DMS53 treated with DMSO at 0.1 percent for 48 hours (cell line): ENCODE measurements around the gene MTIF2.
A peak's percentile ranks its signal among the peaks of the same experiment; 100 is the strongest.
"Not testable (repeated sequence)": the region's sequence is repeated elsewhere in the genome, so short reads cannot be mapped to it uniquely, and the experiment has no call there.

Experiments used
- DNase-seq: peaks from one replicate; lab custom pipeline; 2025; ENCODE audit not compliant: unreplicated experiment; lab: John Stamatoyannopoulos, UW

MTIF2 gene

DNA sequence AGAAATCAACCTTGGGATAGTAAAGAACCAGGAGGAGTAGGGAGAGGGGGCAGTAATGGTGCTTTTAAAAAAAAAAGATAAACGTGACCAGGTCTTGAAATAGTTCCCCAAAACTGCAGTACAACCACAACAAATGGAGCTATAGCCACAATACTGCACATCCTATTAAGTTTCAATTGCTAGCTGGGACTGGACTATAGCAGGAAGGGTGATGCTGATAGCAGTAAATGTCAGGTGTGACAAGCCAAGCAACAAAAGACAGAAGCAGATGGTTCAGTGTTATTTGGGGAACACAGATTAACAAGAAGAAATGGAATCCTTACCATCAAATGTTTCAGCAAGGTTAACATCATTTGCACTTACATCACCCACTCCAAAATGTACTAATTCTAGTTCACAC, 26.4 kb downstream of the MTIF2 start:
- DNase-seq, result no peak

DNA sequence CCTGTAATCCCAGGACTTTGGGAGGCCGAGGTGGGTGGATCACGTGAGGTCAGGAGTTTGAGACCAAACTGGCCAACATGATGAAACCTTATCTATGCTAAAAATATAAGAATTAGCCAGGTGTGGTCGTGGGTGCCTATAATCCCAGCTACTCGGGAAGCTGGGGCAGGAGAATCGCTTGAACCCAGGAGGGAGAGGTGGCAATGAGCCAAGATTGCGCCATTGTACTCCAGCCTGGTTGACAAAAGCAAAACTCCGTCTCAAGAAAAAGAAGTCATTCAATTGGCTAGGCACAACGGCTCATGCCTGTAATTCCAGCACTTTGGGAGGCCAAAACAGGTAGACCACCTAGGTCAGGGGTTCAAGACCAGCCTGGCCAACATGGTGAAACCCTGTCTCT, 27.4 kb downstream of the MTIF2 start:
- DNase-seq, result not testable (repeated sequence)

DNA sequence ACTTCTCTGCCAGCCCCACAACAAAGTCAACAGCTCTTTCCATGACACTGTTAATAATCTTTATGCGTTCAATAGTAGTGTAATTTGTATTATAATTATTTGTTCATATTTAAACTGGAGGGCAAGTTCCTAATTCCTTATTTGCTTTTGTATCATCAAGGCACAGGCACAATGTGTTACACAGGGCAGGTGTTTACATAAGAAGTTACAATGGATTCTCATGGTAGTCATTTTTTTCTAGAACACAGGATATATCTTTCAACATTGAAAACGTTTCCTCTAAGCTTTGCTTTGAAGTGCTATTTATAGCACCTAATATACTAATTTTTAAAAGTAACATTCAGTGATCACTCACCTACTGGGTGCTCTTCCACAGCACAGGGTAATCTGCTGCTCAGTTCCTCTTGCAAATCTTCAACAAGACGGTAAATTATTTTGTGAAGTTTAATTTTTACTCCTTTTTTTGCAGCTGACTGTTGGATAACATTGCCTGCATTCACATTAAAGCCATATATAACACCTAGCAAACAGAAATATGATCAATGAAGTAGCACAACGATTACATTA, 29.3 kb downstream of the MTIF2 start:
- peak; percentile 82 for DNase-seq

DNA sequence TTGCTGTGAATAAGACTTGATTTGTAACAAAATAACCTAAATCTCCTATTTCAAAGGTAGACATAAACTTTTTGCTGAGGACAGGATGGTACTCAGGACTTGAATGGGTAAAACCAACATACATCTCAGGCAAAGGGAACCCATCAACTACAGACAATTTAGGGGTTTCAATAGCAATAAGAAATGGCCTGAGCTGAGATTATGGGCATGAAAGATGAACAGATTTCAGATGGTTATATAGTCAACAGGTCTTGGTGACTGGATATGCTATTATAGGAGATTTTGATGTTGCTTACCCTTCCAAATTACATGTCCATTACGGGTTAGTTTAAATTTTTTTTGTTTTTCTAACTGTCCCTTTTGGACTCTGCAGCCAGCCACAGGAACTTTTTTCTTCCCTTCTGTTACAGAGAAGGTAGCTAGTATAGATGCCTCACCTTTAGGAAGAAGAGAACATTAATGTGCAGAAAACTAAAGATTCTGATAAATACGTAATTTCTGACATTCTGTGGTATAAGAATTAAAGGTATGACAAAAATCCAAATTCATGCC, 32.0 kb downstream of the MTIF2 start:
- no peak for DNase-seq

DNA sequence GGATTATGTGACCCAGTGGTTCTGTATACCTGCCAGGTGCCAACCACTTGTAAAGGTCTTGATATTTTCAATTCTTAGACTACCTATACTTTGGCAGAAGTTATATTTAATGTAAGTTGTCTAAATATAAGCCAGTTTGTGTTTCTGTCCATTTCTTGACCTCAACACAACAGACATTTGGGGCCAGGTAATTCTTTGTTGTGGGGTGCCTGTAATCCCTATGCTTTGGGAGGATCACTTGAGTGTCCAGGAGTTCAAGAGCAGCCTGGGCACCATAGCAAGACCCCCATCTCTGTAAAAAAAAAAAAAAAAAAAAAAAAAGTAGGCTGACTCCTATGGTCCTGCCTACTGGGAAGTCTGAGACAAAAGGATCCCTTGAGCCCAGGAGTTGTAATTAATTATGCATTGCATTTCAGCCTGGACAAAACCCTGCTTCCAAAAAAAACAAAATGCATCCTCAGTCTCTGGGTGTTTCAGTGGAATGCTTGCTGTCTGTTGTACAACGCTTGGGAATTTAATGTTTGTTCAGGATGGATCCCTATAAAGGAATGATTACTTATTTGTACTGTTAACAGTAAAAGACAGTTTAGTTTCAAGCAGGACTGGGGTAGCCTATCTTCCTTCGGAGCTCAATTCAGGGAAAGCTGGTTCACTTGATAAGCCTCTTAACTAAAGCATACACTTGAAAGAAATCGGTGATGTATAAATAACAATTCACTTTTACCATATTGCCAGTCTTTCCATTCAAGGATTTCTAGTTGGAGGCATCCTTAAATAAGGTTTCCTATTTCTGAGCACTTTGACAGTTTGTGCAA, 33.1 kb downstream of the MTIF2 start:
- no peak for DNase-seq

DNA sequence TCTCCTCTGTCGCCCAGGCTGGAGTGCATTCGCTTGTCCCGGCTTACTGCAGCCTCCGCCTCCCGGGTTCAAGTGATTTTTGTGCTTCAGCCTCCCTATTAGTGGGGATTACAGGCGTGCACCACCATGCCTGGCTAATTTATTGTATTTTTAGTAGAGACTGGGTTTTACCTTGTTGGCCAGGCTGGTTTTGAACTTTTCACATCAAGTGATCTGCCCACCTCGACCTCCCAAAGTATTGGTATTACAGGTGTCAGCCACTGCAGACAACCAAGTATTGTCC, 35.4 kb downstream of the MTIF2 start:
- no peak for DNase-seq

DNA sequence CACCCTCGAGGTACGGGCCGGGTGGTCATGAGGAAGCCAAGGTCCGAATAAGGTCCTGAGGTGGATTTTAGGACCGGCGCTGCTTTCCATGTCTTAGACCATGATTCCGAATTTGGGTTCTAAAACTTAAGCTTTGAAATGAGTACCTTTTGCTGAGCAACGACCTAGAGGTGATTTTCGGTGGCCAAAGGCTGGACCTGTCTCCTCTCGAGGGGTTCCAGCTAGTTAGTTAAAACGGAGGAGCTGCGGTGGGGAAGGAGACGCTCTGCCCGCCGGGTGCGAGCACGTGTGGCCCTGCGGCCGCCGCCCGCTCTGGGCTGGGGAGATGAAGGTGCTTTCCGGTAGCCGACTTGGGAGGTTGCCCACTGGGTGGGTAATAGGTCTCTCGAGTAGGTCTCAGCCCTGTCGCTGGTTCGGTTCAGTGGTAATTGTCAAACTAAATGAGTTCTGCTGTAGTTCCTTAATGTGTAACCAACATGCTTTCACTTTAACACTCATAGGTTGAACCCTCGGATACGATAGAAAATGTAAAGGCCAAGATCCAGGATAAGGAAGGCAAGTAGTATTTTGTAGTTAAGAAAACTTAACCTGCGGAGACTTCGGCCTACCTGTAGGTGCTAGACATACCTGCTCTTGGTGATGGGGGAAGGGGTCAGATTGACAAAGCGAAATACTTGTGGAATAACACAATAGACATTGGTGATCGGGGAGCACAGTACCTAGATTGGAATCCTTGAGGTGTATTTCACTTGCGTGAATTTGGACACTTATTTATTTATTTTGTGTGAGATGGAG, 36.0 kb downstream of the MTIF2 start:
- DNase-seq, result no peak

DNA sequence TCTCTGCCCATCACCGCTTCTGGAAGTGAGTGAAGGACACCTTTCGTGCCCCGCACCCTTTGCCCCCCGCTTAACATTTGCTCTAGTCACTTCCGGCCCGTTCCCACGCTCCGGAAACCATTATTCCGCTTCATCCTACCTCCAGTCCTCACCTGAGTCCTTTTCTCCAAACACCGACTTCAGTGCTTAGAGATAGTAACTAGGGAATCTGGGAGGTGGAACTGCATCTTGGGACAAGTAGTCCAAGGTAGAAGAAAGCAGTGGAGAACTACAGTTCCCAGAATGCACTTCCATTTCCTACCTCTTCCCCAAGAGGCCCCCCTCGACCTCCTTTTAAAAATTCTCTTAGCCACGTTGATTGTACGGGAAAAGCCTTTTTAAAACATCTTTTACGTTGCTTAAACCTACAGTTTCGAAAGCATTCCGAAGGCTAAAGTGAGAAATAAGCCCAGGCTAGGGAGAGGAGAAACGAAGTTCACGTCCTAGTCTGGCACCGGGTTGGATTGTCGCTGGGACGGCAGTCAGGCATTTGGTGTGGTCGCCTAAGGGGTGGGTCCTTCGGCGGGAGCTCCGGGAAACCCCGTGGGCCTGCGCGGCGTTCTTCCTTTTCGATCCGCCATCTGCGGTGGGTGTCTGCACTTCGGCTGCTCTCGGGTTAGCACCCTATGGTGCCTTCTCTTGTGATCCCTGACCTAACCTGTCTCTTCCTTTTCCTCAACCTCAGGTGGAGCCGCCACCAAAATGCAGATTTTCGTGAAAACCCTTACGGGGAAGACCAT, 36.8 kb downstream of the MTIF2 start, which contains the start of the genes CLHC1 and RPS27A:
CLHC1 (minus strand) TSS at position 210 of the 779 bp plus-strand sequence. CDS start 9,882 bp downstream, outside the sequence.
RPS27A (plus strand) TSS at position 605 of the 779 bp plus-strand sequence; CDS start at position 742, 137 bp downstream.
- peak; percentile 99 for DNase-seq

DNA sequence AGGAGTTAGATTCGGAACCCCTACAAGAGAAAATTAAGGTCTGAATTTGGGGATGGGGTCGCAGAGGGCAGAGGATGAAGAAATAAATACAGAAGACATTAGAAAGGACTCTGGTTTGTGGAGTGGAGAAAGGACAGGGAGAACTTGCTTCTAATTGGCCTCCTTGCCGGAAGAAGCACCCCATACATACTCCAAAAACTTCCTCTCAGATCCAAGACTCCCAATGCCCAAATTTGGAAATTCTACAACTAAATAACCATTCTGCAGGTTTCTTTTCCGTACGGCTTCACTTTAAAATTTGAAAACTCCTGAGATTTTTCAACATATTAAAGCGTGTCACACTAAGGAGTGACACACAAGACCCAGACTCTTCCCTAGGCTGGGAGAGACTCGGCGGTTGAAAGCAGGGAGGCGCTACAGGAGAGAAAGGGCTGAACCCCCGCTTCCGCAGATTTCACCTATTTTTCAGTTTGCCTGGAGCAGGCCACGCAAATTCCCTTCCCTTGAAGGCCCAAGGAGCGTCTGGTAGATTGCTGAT, 37.4 kb downstream of the MTIF2 start:
- peak; percentile 46 for DNase-seq

DNA sequence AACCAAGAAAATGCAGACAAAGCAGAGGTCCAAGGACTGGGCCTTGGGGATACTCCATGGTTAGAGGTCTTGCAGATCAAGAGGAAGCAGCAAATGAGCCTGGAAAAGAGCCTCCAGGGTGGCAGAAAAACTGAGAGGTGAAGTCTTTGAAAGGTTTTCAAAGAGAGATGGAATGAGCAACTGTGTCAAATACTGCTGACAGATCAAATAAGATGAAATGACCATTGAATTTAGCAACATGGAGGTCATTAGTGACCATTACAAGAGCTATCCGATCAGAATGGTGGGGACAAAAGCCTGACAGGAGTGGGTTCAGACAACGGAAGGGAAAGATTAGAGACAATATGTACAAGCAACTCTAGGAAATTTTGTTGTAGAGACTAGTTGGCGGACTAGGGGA, 38.5 kb downstream of the MTIF2 start:
- no peak for DNase-seq

DNA sequence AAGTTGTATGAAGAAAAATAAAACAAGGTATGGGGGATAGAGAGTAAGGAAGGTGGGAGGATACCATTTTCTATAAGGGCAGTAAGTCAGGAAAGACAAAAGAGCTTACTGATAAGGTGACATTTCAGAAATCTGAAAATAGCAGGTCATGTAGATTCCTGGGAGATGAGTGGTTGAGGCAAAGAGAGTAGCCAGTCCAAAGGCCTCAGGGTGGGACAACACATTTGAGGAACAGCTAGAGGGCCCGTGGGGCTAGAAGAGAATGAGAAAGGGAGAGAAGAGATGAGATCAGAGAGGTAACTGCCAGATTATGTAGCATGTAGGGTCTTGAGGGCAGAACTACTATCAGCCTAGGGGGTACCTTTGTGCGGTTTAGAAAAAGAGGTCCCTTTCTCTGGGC, 39.8 kb downstream of the MTIF2 start:
- no peak for DNase-seq

DNA sequence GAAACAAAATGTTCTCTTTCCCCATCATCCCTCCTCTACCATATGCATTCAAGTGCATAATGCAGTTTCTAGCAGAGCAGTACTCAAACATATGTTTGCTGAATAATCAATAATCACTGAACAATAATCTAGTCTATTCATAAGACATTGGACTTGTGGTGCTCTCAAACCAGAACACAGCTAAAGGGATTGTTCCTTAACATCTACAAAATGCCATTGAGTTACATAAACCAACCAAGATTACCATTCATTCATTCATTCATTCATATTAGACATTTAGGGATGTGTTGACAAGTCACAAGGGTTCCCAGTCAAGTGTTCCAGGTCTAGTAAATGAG, 40.8 kb downstream of the MTIF2 start:
- no peak for DNase-seq

DNA sequence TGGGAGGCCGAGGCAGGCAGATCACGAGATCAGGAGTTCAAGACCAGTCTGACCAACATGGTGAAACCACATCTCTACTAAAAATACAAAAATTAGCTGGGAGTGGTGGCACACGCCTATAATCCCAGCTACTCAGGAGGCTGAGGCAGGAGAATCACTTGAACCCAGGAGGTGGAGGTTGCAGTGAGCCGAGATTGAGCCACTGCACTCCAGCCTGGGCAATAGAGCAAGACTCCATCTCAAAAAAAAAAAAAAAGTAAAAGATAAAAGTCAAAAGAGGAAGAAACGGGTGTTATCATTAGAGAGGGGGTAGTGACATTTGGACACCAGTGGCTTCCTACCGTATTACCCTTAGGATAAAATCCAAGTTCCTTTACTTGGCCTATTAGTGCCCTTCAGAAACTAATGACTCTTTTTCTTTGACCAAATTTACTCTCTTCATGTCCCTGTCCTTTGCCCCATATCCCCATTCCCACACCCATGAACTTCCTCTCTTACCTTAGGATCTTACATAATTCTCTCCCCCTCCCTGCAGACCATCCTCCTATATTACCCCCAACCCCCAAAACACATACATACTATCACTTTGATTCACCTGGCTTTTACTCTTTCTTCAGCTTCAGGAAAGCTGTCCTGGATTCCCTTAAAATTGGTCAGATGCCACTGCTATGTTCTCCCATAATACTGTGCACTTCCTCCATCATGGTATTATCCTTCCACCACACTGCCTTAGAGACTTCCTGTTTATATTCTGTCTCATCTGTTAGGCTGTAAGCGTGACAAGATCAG, 41.4 kb downstream of the MTIF2 start:
- not testable (repeated sequence) for DNase-seq

DNA sequence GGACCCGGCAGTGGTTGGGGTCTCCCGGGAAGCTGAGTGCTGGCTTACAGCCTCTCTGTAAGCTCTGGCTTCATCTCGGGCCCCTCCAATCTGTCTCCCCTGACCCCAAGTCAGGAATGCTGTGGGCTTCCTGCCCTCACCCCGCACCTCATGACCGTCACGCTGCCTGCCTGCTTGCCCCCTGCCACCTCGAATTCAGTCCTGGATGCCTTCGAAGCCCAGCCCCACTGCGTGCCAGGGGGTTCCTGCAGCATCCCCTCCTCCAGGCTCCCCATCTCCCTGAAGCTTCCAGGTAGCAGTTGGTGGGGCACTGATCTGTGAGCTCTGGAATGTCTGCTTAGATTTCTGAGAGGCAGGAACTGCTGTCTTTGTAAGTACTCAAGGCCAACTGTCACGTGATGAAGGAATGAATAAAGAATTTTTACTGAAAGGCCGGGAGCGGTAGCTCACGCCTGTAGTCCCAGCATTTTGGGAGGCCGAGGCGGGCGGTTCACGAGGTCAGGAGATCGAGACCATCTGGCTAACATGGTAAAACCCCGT, 43.5 kb downstream of the MTIF2 start:
- no peak for DNase-seq

DNA sequence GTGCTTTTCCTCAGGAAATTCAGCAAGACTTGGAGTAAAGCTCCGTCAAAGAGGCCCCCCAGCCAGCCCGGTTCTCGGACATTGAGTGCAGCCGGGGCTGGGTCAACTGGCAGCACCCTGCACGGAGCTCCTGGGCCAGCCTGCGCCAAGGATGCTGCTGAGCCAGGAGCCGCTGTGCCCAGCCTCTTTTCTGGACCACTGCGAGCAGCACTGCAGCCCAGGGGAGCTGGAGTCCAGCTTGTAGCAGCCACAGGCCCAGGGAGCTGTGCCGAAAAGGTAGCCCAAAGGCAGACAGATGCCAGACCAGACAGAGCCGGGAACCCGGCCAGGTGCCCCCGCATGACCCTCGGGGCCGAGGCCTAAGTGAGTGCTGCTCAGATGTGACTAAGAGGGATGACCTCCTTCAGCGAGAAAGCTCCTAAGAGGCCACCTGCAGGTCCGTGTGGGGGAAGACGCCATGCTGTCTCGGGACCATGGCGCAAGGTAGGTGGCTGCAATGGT, 44.2 kb downstream of the MTIF2 start:
- no peak for DNase-seq

DNA sequence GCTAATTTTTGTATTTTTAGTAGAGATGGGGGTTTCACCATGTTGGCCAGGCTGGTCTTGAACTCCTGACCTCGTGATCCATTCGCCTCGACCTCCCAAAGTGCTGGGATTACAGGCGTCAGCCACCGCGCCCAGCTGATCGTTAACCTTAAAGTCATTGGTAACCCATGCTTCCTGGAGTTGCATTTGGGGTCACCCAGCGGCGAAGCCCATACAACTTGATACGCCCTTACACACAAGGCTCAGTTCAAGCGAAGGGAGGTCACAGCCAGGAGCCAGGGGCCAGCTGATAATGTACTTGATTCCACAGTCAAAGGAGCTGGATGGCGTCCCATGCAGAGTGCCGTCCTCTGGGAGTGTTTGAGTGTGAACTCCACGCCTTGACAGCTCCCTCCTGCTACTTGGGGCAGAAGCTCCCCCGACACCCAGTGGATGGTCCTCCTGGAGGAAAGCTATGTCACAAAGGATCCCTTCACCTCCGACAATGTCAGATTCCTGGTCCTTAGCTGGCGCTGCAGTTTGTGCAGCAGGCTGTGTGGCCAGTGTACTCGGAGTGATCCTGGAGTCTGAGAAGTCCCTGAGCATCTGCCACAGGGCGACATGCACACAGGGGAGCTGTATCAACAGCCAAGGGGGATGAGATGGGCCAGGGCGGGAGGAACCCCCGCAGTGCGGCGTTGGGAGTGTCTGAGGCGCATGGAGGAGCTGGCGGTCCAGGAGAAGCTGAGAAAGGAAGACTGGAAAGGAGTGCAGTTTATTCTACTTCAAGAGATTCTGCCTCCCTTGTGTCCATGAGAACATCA, 44.9 kb downstream of the MTIF2 start:
- DNase-seq, result no peak

DNA sequence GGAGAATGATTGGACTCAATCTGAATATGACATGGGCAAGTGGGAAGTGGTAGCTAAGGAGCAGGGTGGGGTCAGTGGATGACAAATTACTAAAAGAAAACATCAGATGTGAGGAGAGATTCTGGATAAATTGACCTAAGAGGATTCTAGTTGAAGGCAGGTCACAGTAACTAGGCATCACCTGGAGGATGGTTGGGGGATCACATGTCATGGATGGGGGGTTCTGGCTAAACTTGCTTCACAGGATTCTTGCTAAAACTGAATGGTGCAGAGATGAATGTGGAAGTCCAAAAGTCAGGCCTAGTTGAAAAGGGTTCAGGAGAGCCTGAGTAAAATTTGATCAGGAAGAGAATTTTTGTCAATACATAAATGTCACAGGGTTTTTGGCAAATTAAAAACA, 55.2 kb downstream of the MTIF2 start:
- DNase-seq, result no peak

DNA sequence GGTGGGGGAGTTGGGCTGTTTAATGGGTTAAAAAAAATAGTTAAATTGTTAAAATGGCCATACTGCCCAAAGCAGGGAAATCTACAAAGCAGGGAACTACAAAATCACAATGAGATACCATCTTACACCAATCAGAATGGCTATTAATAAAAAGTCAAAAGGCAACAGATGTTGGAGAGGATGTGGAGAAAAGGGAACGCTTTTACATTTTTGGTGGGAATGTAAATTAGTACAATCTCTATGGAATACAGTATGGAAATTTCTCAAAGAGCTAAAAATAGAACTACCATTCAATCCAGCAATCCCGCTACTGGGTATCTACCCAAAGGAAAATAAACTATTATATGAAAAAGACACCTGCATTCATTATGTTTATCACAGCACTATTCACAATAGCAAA, 64.1 kb downstream of the MTIF2 start:
- no peak for DNase-seq

DNA sequence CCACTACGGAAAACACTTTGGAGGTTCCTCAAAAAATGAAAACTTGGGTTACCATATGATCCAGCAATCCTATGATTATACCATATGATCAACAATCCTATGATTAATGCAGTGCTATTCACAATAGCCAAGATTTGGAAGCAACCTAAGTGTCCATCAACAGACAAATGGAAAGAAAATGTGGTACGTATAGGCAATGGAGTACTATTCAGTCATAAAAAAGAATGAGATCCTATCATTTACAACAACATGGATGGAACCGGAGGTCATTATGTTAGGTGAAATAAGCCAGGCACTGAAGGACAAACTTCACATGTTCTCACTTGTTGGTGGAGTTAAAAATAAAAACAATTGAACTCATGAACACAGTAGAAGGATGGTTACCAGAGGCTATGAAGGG, 64.5 kb downstream of the MTIF2 start:
- no peak for DNase-seq
